Karpas-422 (cell line): ENCODE data around the gene EVX2. TPM values are rescaled to one million over a fixed set of nuclear protein-coding genes. Genes with fewer than 3 reads are reported as not detected.

ENCODE experiments used
- DNase-seq: peaks from one replicate; pipeline ENCODE4 v3.0.0-alpha.2; 2015
- H2AFZ ChIP-seq: fragments of 200-600 bp; sonication (generic); 2 replicates; pipeline ENCODE4 v1.6.1; 2014; ENCODE audit warnings: antibody characterized with exemption, low read length, mixed read lengths
- H3K27ac ChIP-seq: fragments of 200-600 bp; sonication (generic); 2 replicates; pipeline ENCODE4 v1.5.1; 2014; ENCODE audit warnings: mild to moderate bottlenecking, low read length, moderate library complexity
- H3K27me3 ChIP-seq: fragments of 200-600 bp; sonication (generic); 2 replicates; pipeline ENCODE4 v1.6.1; 2014; ENCODE audit warnings: low read length, mixed read lengths
- H3K36me3 ChIP-seq: fragments of 200-600 bp; sonication (generic); 2 replicates; pipeline ENCODE4 v1.6.1; 2014; ENCODE audit warnings: low read length, mixed read lengths; ENCODE audit not compliant: insufficient read depth
- H3K4me1 ChIP-seq: fragments of 200-600 bp; sonication (generic); 2 replicates; pipeline ENCODE4 v1.6.1; 2014; ENCODE audit warnings: mild to moderate bottlenecking, low read length, mixed read lengths
- H3K4me2 ChIP-seq: fragments of 200-600 bp; sonication (generic); 2 replicates; pipeline ENCODE4 v1.6.1; 2014; ENCODE audit warnings: low read length, low read depth, mild to moderate bottlenecking; ENCODE audit not compliant: poor library complexity, severe bottlenecking
- H3K4me3 ChIP-seq: fragments of 200-600 bp; sonication (generic); 2 replicates; pipeline ENCODE4 v1.5.1; 2014; ENCODE audit warnings: mild to moderate bottlenecking, antibody characterized with exemption, low read length, mixed read lengths
- H3K79me2 ChIP-seq: fragments of 200-600 bp; sonication (generic); 2 replicates; pipeline ENCODE4 v1.6.1; 2014; ENCODE audit warnings: mild to moderate bottlenecking, low read length, mixed read lengths
- H3K9ac ChIP-seq: fragments of 200-600 bp; sonication (generic); 2 replicates; pipeline ENCODE4 v1.6.0; 2014; ENCODE audit warnings: low read length
- H3K9me2 ChIP-seq: fragments of 200-600 bp; sonication (generic), shearing (Covaris generic); replicated peaks from 2 replicates; pipeline ENCODE4 v1.6.0; 2014; ENCODE audit warnings: mild to moderate bottlenecking, low read length, moderate library complexity; ENCODE audit not compliant: insufficient read depth
- H3K9me3 ChIP-seq: fragments of 300-700, 200-600 bp; sonication (generic); 2 replicates; pipeline ENCODE4 v1.6.1; 2014; ENCODE audit warnings: low read length, mixed read lengths
- H4K20me1 ChIP-seq: fragments of 200-600 bp; sonication (generic); 2 replicates; pipeline ENCODE4 v1.6.1; 2014; ENCODE audit warnings: mild to moderate bottlenecking, antibody characterized with exemption, low read length, low read depth; ENCODE audit not compliant: insufficient read depth
- total RNA-seq: library from RNA; depleted of rRNA; stranded (reverse); fragments of >200 nt; shearing (Covaris generic); gene quantifications from 2 replicates; pipeline ENCODE4 v1.2.3, GENCODE V29; 2014; ENCODE audit warnings: low replicate concordance

Gene EVX2
- total RNA-seq, 1 experiment from 2014 or later, result not detected

DNA sequence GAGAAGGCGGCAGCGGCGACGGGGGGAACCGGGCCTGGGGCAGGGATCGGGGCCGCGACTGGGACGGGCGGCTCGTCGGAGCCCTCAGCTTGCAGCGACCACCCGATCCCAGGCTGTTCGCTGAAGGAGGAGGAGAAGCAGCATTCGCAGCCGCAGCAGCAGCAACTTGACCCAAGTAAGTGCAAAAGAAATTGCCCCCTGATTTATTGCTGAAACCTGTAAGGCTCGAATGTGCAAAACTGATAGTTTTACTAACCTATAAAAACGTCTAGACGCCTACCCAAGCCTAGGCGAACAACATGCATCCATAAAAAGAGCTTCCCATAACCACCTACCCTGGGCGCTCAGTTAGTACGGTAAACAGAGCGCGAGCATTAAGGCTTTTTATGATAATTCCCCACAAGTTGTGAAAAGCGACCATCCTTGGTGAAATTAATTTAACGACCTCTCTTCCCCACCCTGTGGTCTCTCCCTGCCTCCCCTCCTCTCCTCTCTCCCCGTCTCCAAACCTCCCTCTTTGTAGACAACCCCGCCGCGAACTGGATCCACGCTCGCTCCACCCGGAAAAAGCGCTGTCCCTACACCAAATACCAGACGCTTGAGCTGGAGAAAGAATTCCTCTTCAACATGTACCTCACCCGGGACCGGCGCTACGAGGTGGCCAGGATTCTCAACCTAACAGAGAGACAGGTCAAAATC, 39.8 kb upstream of the EVX2 start:
- no peaks in the 10 kb centered on the region for H4K20me1 ChIP-seq
- no peak overlapping the region for H3K4me3 ChIP-seq
- no peaks in the 10 kb centered on the region for H3K9me2 ChIP-seq
- no peaks in the 10 kb centered on the region for H3K79me2 ChIP-seq
- no peak overlapping the region for H3K27ac ChIP-seq
- no peaks in the 10 kb centered on the region for H3K9me3 ChIP-seq
- no peaks in the 10 kb centered on the region for H3K36me3 ChIP-seq
- peaks cover 3% of the 10 kb centered on the region; the same call in 1 of the 2 replicates for H3K4me1 ChIP-seq
- H3K4me2 ChIP-seq, result no peak overlapping the region
- H2AFZ ChIP-seq, result no peak overlapping the region
- DNase-seq, result no peak
- no peaks in the 10 kb centered on the region for H3K27me3 ChIP-seq
- H3K9ac ChIP-seq, result no peak overlapping the region

DNA sequence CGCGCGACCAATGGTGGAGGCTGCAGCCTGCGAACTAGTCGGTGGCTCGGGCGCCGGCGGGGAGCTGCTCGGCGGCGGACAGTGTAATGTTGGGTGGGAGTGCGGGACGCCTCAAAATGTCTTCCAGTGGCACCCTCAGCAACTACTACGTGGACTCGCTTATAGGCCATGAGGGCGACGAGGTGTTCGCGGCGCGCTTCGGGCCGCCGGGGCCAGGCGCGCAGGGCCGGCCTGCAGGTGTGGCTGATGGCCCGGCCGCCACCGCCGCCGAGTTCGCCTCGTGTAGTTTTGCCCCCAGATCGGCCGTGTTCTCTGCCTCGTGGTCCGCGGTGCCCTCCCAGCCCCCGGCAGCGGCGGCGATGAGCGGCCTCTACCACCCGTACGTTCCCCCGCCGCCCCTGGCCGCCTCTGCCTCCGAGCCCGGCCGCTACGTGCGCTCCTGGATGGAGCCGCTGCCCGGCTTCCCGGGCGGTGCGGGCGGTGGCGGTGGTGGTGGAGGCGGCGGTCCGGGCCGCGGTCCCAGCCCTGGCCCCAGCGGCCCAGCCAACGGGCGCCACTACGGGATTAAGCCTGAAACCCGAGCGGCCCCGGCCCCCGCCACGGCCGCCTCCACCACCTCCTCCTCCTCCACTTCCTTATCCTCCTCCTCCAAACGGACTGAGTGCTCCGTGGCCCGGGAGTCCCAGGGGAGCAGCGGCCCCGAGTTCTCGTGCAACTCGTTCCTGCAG, 39.1 kb upstream of the EVX2 start, which contains the start of gene HOXD9:
Gene HOXD9 (plus strand): TSS at position 37 of the 728 bp plus-strand sequence. CDS start 50 bp downstream, at position 87.
- no peak for DNase-seq
- Histone ChIP-seq H4K20me1 (no peaks in the 10 kb centered on the region), H3K27ac (no peak within 1 kb of the TSS), H3K9ac (no peak within 1 kb of the TSS), H2AFZ (no peak within 1 kb of the TSS), H3K4me2 (no peak within 1 kb of the TSS), H3K36me3 (no peaks in the 10 kb centered on the region), H3K4me1 (peaks cover 3% of the 10 kb centered on the region; the same call in 1 of the 2 replicates), H3K9me2 (no peaks in the 10 kb centered on the region), H3K79me2 (no peaks in the 10 kb centered on the region), H3K9me3 (no peaks in the 10 kb centered on the region), H3K27me3 (no peaks in the 10 kb centered on the region), H3K4me3 (no peak within 1 kb of the TSS)

DNA sequence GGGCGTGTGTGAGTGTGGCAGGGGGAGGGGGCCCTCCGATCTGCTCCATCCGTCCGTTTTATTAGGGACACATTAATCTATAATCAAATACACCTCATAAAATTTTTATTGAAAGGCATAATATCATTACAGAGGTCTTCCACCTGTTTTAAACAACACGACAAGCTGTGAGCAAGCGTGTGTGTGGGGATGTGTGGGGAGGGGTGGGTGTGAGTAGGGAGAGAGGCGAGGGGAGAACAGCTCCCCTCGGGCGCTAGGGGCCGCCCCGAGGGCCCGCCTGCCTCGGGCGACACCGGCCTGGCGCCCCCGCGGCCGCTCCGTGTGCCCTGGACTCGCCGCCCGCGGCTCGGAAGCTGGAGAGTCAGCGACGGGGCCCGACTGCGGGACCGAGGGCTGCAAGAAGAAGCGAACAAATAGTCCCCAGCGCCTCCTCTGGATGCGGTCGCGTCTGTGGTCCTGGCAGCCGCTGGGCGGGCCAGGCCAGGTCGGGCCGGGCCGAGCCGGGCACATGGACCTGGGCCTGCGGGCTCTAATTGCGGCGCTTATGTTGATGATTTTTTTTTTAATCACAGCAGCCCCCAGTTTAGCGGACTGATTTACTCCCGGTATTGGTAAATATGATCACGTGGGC, 38.4 kb upstream of the EVX2 start:
- Histone ChIP-seq H3K9me2 (no peaks in the 10 kb centered on the region), H3K4me1 (peaks cover under 1% of the 10 kb centered on the region; the same call in 1 of the 2 replicates), H3K9me3 (no peaks in the 10 kb centered on the region), H3K79me2 (no peaks in the 10 kb centered on the region), H3K36me3 (no peaks in the 10 kb centered on the region), H3K9ac (no peak overlapping the region), H2AFZ (no peak overlapping the region), H3K27me3 (no peaks in the 10 kb centered on the region), H4K20me1 (no peaks in the 10 kb centered on the region), H3K27ac (no peak overlapping the region), H3K4me2 (no peak overlapping the region), H3K4me3 (no peak overlapping the region)
- no peak for DNase-seq

GRCh38 chr2:176121190-176122051, 37.7 kb upstream of the EVX2 start:
- Histone ChIP-seq H3K27me3 (no peaks in the 10 kb centered on the region), H2AFZ (no peak overlapping the region), H3K4me2 (no peak overlapping the region)

DNA sequence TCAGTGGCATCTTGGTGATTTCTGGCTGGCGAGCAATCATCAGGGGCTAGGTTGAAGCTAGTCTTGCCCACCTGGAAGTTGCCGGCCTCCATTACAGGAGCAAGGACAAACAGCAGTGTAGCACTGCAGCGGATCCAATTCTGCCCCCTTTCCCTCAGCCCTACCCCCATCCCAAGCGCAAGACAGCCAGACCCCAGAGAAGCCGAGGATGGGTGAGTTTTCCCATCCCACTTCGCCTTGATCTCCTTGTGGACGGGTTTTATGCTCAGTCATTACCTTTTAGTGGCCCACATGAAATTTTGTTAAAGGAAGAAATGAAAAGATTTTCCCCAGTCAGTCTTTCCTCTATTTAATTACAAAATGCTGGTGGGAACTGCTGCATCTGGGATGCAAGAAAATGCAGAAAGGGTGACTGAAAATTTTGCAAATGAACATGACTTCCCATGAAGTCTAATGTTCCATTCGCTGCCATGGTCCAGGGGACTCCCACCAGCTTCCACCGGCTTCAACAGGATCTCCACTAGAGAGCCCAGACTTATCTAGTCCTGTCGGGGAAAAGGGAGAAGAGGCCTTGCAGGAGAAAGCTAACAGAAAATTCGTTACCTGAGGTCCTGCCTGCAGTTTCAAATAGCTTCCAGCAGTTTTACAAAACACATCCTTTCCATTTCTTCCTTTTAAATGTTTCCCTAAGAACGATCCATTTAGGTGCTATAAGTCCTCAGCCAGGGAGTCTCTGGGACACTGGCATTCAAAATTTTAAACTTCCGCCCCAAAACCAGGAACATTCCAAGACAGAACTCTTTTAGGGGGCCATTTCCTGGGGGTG, 36.8 kb upstream of the EVX2 start:
- DNase-seq, result no peak
- Histone ChIP-seq H3K4me1 (no peaks in the 10 kb centered on the region), H3K9ac (no peak overlapping the region), H3K9me2 (no peaks in the 10 kb centered on the region), H3K36me3 (no peaks in the 10 kb centered on the region), H3K27ac (no peak overlapping the region), H3K4me2 (no peak overlapping the region), H2AFZ (no peak overlapping the region), H3K79me2 (no peaks in the 10 kb centered on the region), H3K27me3 (no peaks in the 10 kb centered on the region), H3K9me3 (no peaks in the 10 kb centered on the region), H3K4me3 (no peak overlapping the region), H4K20me1 (no peaks in the 10 kb centered on the region)

More at GRCh38 chr2:176121190-176122051, 37.7 kb upstream of the EVX2 start:
- Histone ChIP-seq H3K4me1 (no peaks in the 10 kb centered on the region), H3K27ac (no peak overlapping the region), H3K4me3 (no peak overlapping the region), H3K79me2 (no peaks in the 10 kb centered on the region), H3K9ac (no peak overlapping the region), H3K9me3 (no peaks in the 10 kb centered on the region), H3K9me2 (no peaks in the 10 kb centered on the region), H3K36me3 (no peaks in the 10 kb centered on the region), H4K20me1 (no peaks in the 10 kb centered on the region)
- DNase-seq, result no peak

- Histone ChIP-seq H3K9ac (0 out of 2 replicates have a peak overlapping the region, but pooled peaks have one; percentile 27), H3K4me3 (peak overlapping the region; percentile 40; the same call in 1 of the 2 replicates), H3K27me3 (no peaks in the 10 kb centered on the region), H3K9me2 (no peaks in the 10 kb centered on the region), H2AFZ (no peak overlapping the region), H3K36me3 (no peaks in the 10 kb centered on the region), H3K4me1 (no peaks in the 10 kb centered on the region), H4K20me1 (no peaks in the 10 kb centered on the region), H3K27ac (no peak overlapping the region), H3K79me2 (no peaks in the 10 kb centered on the region), H3K4me2 (peak overlapping the region; percentile 44), H3K9me3 (no peaks in the 10 kb centered on the region)
- peak; percentile 79 for DNase-seq
Observed at GRCh38 chr2:176118601-176119339, 35.0 kb upstream of the EVX2 start.

- no peak overlapping the region for H2AFZ ChIP-seq
- H3K27me3 ChIP-seq, result no peaks in the 10 kb centered on the region
- H3K9me3 ChIP-seq, result no peaks in the 10 kb centered on the region
- H3K4me3 ChIP-seq, result no peak overlapping the region
- no peaks in the 10 kb centered on the region for H3K36me3 ChIP-seq
- no peaks in the 10 kb centered on the region for H3K79me2 ChIP-seq
- no peaks in the 10 kb centered on the region for H3K9me2 ChIP-seq
- H3K9ac ChIP-seq, result no peak overlapping the region
- H4K20me1 ChIP-seq, result no peaks in the 10 kb centered on the region
- H3K4me2 ChIP-seq, result no peak overlapping the region
- DNase-seq, result no peak
- no peak overlapping the region for H3K27ac ChIP-seq
- no peaks in the 10 kb centered on the region for H3K4me1 ChIP-seq
Observed at GRCh38 chr2:176117823-176118371, 34.1 kb upstream of the EVX2 start.
